ENCODE results near the gene UBQLN3.

DNA sequence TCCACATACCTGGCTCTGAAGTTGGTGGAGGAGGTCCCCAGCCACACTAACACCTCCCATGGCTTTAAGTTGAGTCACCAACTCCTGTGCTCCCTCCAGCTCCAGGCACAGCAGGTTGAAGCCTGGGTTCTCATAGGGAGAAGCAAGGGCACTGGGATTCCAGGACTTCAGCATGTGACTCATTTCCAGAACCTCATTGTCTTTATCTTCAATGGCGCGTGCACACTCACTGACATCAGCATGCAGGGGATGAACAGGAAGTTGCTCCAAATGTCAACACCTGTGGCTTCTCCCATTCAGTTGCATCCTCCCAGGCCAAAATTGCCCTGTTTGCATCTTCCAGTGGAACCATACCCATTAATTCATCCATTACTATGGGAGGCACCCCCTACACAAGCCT, 12.6 kb upstream of the UBQLN3 start:
- TF ChIP-seq, protein P1, sequence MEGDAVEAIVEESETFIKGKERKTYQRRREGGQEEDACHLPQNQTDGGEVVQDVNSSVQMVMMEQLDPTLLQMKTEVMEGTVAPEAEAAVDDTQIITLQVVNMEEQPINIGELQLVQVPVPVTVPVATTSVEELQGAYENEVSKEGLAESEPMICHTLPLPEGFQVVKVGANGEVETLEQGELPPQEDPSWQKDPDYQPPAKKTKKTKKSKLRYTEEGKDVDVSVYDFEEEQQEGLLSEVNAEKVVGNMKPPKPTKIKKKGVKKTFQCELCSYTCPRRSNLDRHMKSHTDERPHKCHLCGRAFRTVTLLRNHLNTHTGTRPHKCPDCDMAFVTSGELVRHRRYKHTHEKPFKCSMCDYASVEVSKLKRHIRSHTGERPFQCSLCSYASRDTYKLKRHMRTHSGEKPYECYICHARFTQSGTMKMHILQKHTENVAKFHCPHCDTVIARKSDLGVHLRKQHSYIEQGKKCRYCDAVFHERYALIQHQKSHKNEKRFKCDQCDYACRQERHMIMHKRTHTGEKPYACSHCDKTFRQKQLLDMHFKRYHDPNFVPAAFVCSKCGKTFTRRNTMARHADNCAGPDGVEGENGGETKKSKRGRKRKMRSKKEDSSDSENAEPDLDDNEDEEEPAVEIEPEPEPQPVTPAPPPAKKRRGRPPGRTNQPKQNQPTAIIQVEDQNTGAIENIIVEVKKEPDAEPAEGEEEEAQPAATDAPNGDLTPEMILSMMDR (IDR thresholded peaks at IDR 0.05), result no peak
- TF ChIP-seq POLR2A (IDR thresholded peaks at IDR 0.05) (no peak), POLR2AphosphoS5 (IDR thresholded peaks at IDR 0.05) (no peak)
